ENCODE measurements around the gene CD74. TPM values are rescaled to one million over a fixed set of nuclear protein-coding genes. Genes with fewer than 3 reads are reported as not detected.
"Not testable (repeated sequence)": the region's sequence is repeated elsewhere in the genome, so short reads cannot be mapped to it uniquely, and the experiment has no call there.

CD74 gene
- total RNA-seq, 1 donor from 2014 or later = 1,940 TPM

DNA sequence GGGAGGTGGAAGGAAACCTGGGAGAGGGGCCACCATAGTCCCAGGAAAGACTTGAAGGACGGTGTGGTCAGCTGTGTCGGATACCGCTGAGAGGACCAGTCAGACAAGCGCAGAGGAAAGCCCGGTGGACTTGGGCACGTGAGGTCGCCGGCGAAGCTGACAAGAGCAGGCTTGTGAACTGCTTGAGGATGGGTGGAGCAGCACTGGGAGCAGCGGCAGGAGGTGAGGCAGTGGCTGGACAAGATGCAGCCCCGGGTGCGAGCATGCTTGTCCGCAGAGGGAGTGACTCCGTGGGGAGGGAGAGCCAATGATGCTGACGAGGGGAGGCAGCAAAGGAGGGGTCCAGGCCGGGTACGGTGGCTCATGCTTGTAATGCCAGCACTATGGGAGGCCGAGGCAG lies 18.3 kb upstream of the CD74 start:
- Histone ChIP-seq H3K4me3 (no peak overlapping the region), H3K4me1 (no peaks in the 10 kb centered on the region), H3K36me3 (no peaks in the 10 kb centered on the region), H3K27ac (no peak overlapping the region), H3K9me3 (no peaks in the 10 kb centered on the region), H3K27me3 (no peaks in the 10 kb centered on the region)
- TF ChIP-seq, protein P1, sequence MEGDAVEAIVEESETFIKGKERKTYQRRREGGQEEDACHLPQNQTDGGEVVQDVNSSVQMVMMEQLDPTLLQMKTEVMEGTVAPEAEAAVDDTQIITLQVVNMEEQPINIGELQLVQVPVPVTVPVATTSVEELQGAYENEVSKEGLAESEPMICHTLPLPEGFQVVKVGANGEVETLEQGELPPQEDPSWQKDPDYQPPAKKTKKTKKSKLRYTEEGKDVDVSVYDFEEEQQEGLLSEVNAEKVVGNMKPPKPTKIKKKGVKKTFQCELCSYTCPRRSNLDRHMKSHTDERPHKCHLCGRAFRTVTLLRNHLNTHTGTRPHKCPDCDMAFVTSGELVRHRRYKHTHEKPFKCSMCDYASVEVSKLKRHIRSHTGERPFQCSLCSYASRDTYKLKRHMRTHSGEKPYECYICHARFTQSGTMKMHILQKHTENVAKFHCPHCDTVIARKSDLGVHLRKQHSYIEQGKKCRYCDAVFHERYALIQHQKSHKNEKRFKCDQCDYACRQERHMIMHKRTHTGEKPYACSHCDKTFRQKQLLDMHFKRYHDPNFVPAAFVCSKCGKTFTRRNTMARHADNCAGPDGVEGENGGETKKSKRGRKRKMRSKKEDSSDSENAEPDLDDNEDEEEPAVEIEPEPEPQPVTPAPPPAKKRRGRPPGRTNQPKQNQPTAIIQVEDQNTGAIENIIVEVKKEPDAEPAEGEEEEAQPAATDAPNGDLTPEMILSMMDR (IDR thresholded peaks at IDR 0.05) = no peak
- no peak for DNase-seq (ENCODE audit: low spot score in 2 of 2)
- intact Hi-C loops (cut with DNase I) = no loop called here

DNA sequence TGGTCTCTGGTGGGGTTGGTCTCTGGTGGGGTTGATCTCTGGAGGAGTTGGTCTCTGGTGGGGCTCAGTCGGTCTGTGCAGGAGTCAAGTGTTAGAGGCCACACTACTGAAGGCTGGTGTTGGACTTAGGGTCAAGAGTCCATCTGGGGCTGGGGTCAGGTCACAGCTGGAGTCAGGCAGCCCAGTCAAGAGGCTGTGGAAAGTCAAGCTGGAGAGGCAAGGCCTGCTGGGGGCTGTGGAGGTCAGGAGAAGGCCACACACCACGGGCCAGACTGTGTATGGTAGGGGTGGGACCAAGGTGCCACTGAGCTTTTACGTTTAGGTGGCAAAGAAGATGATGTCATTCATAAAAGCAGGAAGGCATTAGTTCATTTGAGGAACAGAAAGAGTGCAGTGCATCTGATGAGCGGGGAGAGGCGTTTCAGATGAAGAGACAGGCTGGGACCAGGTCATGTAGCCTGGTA lies 16.7 kb upstream of the CD74 start:
- intact Hi-C loops (cut with DNase I) = no loop called here
- Histone ChIP-seq H3K4me3 (no peak overlapping the region), H3K27ac (no peak overlapping the region), H3K27me3 (no peaks in the 10 kb centered on the region), H3K36me3 (no peaks in the 10 kb centered on the region), H3K4me1 (no peaks in the 10 kb centered on the region), H3K9me3 (no peaks in the 10 kb centered on the region)
- no peak for DNase-seq (ENCODE audit: low spot score in 2 of 2)
- TF ChIP-seq, protein P1 (IDR thresholded peaks at IDR 0.05) = no peak

DNA sequence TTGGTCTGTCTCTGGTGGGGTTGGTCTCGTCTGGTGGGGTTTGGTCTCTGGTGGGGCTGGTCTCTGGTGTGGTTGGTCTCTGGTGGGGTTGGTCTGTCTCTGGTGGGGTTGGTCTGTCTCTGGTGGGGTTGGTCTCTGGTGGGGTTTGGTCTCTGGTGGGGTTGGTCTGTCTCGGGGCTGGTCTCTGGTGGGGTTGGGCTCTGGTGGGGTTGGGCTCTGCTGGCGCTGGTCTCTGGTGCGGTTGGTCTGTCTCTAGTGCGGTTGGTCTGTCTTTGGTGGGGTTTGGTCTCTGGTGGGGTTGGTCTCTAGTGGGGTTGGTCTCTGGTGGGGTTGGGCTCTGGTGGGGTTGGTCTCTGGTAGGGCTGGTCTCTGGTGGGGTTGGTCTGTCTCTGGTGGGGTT lies 16.3 kb upstream of the CD74 start:
- Histone ChIP-seq H3K4me1 (no peaks in the 10 kb centered on the region), H3K27me3 (no peaks in the 10 kb centered on the region), H3K4me3 (no peak overlapping the region), H3K36me3 (no peaks in the 10 kb centered on the region), H3K9me3 (no peaks in the 10 kb centered on the region), H3K27ac (no peak overlapping the region)
- DNase-seq (ENCODE audit: low spot score in 2 of 2) = no peak
- TF ChIP-seq, protein P1 (IDR thresholded peaks at IDR 0.05) = no peak
- intact Hi-C loops (cut with DNase I) = no loop called here

DNA sequence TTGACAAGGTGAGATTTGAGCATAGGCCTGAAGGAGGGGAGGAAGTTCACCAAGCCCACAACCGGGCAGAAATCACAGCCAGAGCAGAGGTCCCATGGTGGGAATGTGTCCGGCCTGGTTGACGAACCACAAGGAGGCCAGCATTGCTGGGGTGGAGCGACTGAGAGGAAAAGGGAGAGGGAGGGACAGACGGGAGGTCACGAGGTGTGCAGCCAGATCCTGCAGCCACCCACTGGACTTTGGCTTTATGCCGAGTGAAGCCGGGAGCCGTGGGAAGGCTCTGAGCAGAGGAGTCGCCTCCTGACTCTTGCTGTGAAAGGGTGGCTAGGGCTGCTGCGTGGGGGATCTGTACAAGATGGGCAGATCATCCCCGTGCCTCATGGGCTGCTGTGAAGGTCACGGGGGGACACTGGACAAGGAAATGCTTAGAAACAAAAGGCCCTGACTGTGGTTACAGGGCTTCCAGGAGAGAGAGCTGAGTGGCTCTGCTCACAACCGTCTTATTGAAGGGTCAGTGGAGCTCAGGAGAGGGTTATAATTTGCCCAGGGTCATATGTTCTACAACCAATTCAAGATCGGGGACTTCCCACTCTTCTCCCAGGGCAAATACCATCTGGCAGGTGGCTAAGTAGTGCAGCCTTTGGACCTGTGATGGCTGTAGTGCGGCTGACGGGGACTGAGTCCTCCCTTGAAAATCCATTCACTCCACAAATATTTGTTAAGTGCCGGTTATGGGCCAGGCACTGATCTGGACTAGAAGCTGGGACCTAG lies 15.6 kb upstream of the CD74 start:
- H3K36me3 ChIP-seq = no peaks in the 10 kb centered on the region
- no peaks in the 10 kb centered on the region for H3K4me1 ChIP-seq
- TF ChIP-seq, protein P1 (IDR thresholded peaks at IDR 0.05) = no peak
- no peak overlapping the region for H3K27ac ChIP-seq
- no peaks in the 10 kb centered on the region for H3K27me3 ChIP-seq
- DNase-seq (ENCODE audit: low spot score in 2 of 2) = no peak
- H3K9me3 ChIP-seq = no peaks in the 10 kb centered on the region
- H3K4me3 ChIP-seq = no peak overlapping the region
- intact Hi-C loops (cut with DNase I) = no loop called here

DNA sequence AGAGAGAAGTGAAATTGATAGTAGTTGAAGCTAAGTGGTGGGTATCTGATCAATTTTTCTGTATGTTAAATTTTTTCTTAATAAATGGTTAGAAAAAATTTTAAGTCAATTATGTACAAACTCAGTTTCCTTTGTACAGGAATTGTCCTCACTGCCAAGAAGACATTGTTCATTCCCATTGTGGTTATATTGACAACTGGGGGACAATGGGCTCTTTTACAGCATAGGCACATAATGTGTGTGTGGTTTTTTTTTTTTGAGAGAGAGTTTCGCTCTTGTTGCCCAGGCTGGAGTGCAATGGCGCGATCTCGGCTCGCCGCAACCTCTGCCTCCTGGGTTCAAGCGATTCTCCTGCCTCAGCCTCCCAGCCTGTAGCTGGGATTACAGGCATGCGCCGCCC lies 13.5 kb upstream of the CD74 start:
- DNase-seq (ENCODE audit: low spot score in 2 of 2); H3K27ac ChIP-seq; intact Hi-C loops (cut with DNase I); H3K36me3 ChIP-seq; H3K27me3 ChIP-seq; H3K4me1 ChIP-seq; H3K4me3 ChIP-seq; H3K9me3 ChIP-seq: not testable (repeated sequence)

DNA sequence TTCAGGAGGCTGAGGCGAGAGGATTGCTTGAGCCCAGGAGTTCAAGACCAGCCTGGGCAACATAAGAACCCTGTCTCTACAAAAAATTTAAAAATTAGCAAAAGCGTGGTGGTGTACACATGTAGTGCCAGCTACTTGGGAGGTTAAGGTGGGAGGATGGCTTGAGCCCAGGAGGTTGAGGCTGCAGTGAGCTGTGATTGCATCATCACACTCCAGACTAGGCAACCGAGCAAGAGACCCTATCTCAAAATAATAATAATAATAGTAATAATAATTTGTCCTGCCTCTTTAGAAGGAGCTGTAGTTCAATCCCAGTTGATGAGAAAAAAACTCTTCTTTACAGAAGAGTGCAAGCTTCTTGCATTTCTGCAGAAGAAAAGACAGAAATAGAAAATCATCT lies 10.0 kb upstream of the CD74 start:
- TF ChIP-seq, protein P1 (IDR thresholded peaks at IDR 0.05) = no peak
- no peak for DNase-seq (ENCODE audit: low spot score in 2 of 2)
- H3K27ac ChIP-seq = no peak overlapping the region
- H3K27me3 ChIP-seq = no peaks in the 10 kb centered on the region
- H3K4me3 ChIP-seq = no peak overlapping the region
- H3K9me3 ChIP-seq = no peaks in the 10 kb centered on the region
- H3K36me3 ChIP-seq = no peaks in the 10 kb centered on the region
- H3K4me1 ChIP-seq = no peaks in the 10 kb centered on the region
- intact Hi-C loops (cut with DNase I) = no loop called here

Data from ascending aorta (tissue), 2 donors.